HepG2 (cell line): ENCODE measurements around the gene MAGT1. TPM values are rescaled to one million over a fixed set of nuclear protein-coding genes. Genes with fewer than 3 reads are reported as not detected.
A peak's percentile ranks its signal among the peaks of the same experiment; 100 is the strongest.

Source experiments
- AGO2 ChIP-seq: fragments of 200-400 bp; formaldehyde crosslinking; optimal IDR thresholded peaks from 2 replicates; pipeline ENCODE3; 2017; ENCODE audit warnings: mild to moderate bottlenecking, low read depth, low read length, moderate library complexity
- ARID2 ChIP-seq: sonication (generic); formaldehyde crosslinking; IDR thresholded peaks from 2 replicates; pipeline ENCODE4 v1.8.1; 2022; ENCODE audit warnings: mild to moderate bottlenecking, missing genetic modification reagents, borderline replicate concordance
- BRCA1 ChIP-seq: sonication (generic); formaldehyde crosslinking; IDR thresholded peaks from 2 replicates; pipeline ENCODE4 v1.4.0; 2020; ENCODE audit warnings: missing genetic modification reagents
- CREB1 ChIP-seq, 2 experiments: fragments of 450-650 bp in 1 of 2; IDR thresholded peaks; 2 replicates each; pipeline ENCODE4 v1.6.1; 2016 to 2017; ENCODE audit warnings: control low read depth in 1 of 2, mild to moderate bottlenecking in 1 of 2, missing compliant biosample characterization in 1 of 2, missing genetic modification characterization in 1 of 2
- CREBL2 ChIP-seq: sonication (generic); formaldehyde crosslinking; IDR thresholded peaks from 2 replicates; pipeline ENCODE4 v1.8.1; 2023; ENCODE audit warnings: missing genetic modification reagents, mild to moderate bottlenecking, borderline replicate concordance
- HOXA5 ChIP-seq: sonication (generic); formaldehyde crosslinking; IDR thresholded peaks from 2 replicates; pipeline ENCODE4 v1.4.0; 2020; ENCODE audit warnings: missing genetic modification reagents
- NBN ChIP-seq: fragments of 450-650 bp; conservative IDR thresholded peaks from 2 replicates; pipeline ENCODE4 v1.6.1; 2017
- NFKBIZ ChIP-seq: IDR thresholded peaks from 2 replicates; pipeline ENCODE4 v1.6.1; 2018; ENCODE audit warnings: missing genetic modification reagents, missing compliant biosample characterization
- NONO ChIP-seq, 2 experiments: fragments of 450-650 bp in 1 of 2; sonication (generic) in 1 of 2; formaldehyde crosslinking in 1 of 2; IDR thresholded peaks in 1 of 2; conservative IDR thresholded peaks in 1 of 2; 2 replicates each; pipeline versions ENCODE4 v1.6.1 to v1.8.0; 2017 to 2022; ENCODE audit warnings: mild to moderate bottlenecking in 1 of 2, missing genetic modification reagents in 1 of 2, moderate library complexity in 1 of 2
- PHF5A ChIP-seq: IDR thresholded peaks from one replicate; pipeline ENCODE4 v1.6.1; 2018; ENCODE audit warnings: low read depth, missing genetic modification reagents; ENCODE audit not compliant: unreplicated experiment
- SCMH1 ChIP-seq: sonication (generic); formaldehyde crosslinking; IDR thresholded peaks from 2 replicates; pipeline ENCODE4 v1.9.0; 2021; ENCODE audit warnings: missing genetic modification reagents, mild to moderate bottlenecking, borderline replicate concordance
- SIX1 ChIP-seq: sonication (generic); formaldehyde crosslinking; IDR thresholded peaks from 2 replicates; pipeline ENCODE4 v1.4.0; 2020; ENCODE audit warnings: missing genetic modification reagents, borderline replicate concordance
- SMAD3 ChIP-seq: sonication (generic); formaldehyde crosslinking; IDR thresholded peaks from 2 replicates; pipeline ENCODE4 v1.4.0; 2020; ENCODE audit warnings: missing genetic modification reagents
- TCF7 ChIP-seq: sonication (generic); IDR thresholded peaks from 2 replicates; pipeline ENCODE4 v1.6.1; 2016; ENCODE audit warnings: antibody characterized with exemption, low read depth
- TRAFD1 ChIP-seq: sonication (generic); formaldehyde crosslinking; IDR thresholded peaks from 2 replicates; pipeline ENCODE4 v1.5.1; 2020; ENCODE audit warnings: missing genetic modification reagents, mild to moderate bottlenecking, borderline replicate concordance
- YY1 ChIP-seq: IDR thresholded peaks from 2 replicates; pipeline ENCODE4 v1.6.1; 2011; ENCODE audit warnings: low read length, low read depth, moderate library complexity, mild to moderate bottlenecking; ENCODE audit not compliant: insufficient read depth, insufficient replicate concordance
- ZNF256 ChIP-seq: sonication (generic); formaldehyde crosslinking; conservative IDR thresholded peaks from 2 replicates; pipeline ENCODE4 v1.4.0; 2020; ENCODE audit warnings: missing genetic modification reagents
- ZNF329 ChIP-seq: sonication (generic); formaldehyde crosslinking; IDR thresholded peaks from 2 replicates; pipeline ENCODE4 v1.9.0; 2021; ENCODE audit warnings: low read depth, mild to moderate bottlenecking, missing genetic modification reagents
- ZNF44 ChIP-seq: sonication (generic); formaldehyde crosslinking; IDR thresholded peaks from 2 replicates; pipeline ENCODE4 v1.5.1; 2020; ENCODE audit warnings: mild to moderate bottlenecking, missing genetic modification reagents
- ZNF562 ChIP-seq: sonication (generic); formaldehyde crosslinking; IDR thresholded peaks from 2 replicates; pipeline ENCODE4 v1.8.0; 2022; ENCODE audit warnings: missing genetic modification reagents, borderline replicate concordance
- ZNF589 ChIP-seq: sonication (generic); formaldehyde crosslinking; conservative IDR thresholded peaks from 2 replicates; pipeline ENCODE4 v1.8.0; 2022; ENCODE audit warnings: mild to moderate bottlenecking, moderate library complexity, missing genetic modification reagents
- ZNF670 ChIP-seq: sonication (generic); formaldehyde crosslinking; IDR thresholded peaks from 2 replicates; pipeline ENCODE4 v1.8.0; 2022; ENCODE audit warnings: mild to moderate bottlenecking, missing genetic modification reagents, borderline replicate concordance
- ZNF724P ChIP-seq: sonication (generic); formaldehyde crosslinking; IDR thresholded peaks from 2 replicates; pipeline ENCODE4 v1.8.0; 2022; ENCODE audit warnings: missing genetic modification reagents, borderline replicate concordance
- ZSCAN22 ChIP-seq: sonication (generic); formaldehyde crosslinking; IDR thresholded peaks from 2 replicates; pipeline ENCODE4 v1.4.0; 2020; ENCODE audit warnings: mild to moderate bottlenecking, missing genetic modification reagents
- polyA plus RNA-seq, 8 experiments: library from polyadenylated mRNA; depleted of rRNA in 3 of 8; stranded (reverse) in 7 of 8; unstranded in 1 of 8; fragments of >200 nt; fragmentation: Illumina TruSeq in 4 of 8; extraction: Trizol in 4 of 8; gene quantifications; 2 replicates each; pipeline versions ENCODE4 v1.2.1 to v1.2.3, GENCODE V29; 2011 to 2016; ENCODE audit warnings: low read depth in 4 of 8, missing spikeins in 1 of 8, mixed read lengths in 1 of 8; ENCODE audit not compliant: insufficient read depth in 1 of 8
- total RNA-seq, 5 experiments: library from RNA; depleted of rRNA; stranded (reverse); fragments of >200 nt; fragmentation: Illumina TruSeq; extraction: Trizol; gene quantifications; 2 replicates each; pipeline ENCODE4 v1.2.3, GENCODE V29; 2016; ENCODE audit warnings: low read depth in 1 of 5
- TF ChIP-seq, protein P1 (sequence below): sonication (generic); formaldehyde crosslinking; IDR thresholded peaks from 2 replicates; pipeline ENCODE4 v1.4.0; 2020; ENCODE audit warnings: low read depth, mild to moderate bottlenecking, missing genetic modification reagents
- TF ChIP-seq, protein P2 (sequence below): IDR thresholded peaks from 2 replicates; pipeline ENCODE4 v1.6.1; 2016

Gene MAGT1
- total and polyA plus RNA-seq, 2 of the 13 experiments (the other 11 are each of a cell fraction or from before 2014, with no cell fraction given) = 38.0 to 75.0 TPM

- TF ChIP-seq NONO (IDR thresholded peaks at IDR 0.05) (no peak), NONO (CRISPR knock-in tag; conservative IDR thresholded peaks at IDR 0.05) (no peak), BRCA1 (CRISPR knock-in tag) (no peak), ARID2 (no peak), ZNF562 (CRISPR knock-in tag) (no peak), CREBL2 (no peak), NBN (no peak), ZNF44 (CRISPR knock-in tag) (no peak), NFKBIZ (no peak), ZNF256 (CRISPR knock-in tag) (no peak), SMAD3 (no peak), ZNF670 (CRISPR knock-in tag) (no peak), ZNF329 (CRISPR knock-in tag) (no peak), AGO2 (no peak), ZNF589 (CRISPR knock-in tag) (no peak), TCF7 (no peak), ZNF724P (CRISPR knock-in tag) (no peak), SCMH1 (no peak), CREB1 (IDR thresholded peaks at IDR 0.05) (peak; percentile 59), CREB1 (CRISPR knock-in tag; IDR thresholded peaks at IDR 0.05) (peak; percentile 92; the same call in 1 of the 2 replicates), YY1 (peak; percentile 95), SIX1 (CRISPR knock-in tag) (no peak), TRAFD1 (CRISPR knock-in tag) (no peak), ZSCAN22 (CRISPR knock-in tag) (no peak), HOXA5 (CRISPR knock-in tag) (no peak), PHF5A (no peak)
- TF ChIP-seq, protein P1, sequence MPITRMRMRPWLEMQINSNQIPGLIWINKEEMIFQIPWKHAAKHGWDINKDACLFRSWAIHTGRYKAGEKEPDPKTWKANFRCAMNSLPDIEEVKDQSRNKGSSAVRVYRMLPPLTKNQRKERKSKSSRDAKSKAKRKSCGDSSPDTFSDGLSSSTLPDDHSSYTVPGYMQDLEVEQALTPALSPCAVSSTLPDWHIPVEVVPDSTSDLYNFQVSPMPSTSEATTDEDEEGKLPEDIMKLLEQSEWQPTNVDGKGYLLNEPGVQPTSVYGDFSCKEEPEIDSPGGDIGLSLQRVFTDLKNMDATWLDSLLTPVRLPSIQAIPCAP = no peak
- TF ChIP-seq, protein P2, sequence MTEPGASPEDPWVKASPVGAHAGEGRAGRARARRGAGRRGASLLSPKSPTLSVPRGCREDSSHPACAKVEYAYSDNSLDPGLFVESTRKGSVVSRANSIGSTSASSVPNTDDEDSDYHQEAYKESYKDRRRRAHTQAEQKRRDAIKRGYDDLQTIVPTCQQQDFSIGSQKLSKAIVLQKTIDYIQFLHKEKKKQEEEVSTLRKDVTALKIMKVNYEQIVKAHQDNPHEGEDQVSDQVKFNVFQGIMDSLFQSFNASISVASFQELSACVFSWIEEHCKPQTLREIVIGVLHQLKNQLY (CRISPR knock-in tag) = no peak
These were observed 109.5 kb downstream of the MAGT1 start, which contains the start of gene ATRX (continued) for GRCh38 chrX:77785486-77786364.
